HG03039 (cell line): ENCODE results near the gene HNRNPCL1.
"Not testable (repeated sequence)": the region's sequence is repeated elsewhere in the genome, so short reads cannot be mapped to it uniquely, and the experiment has no call there.

Experiments
- ATAC-seq: cut with Tn5 transposase; IDR thresholded peaks from one replicate; pipeline ENCODE4 v1.9.1; 2021; ENCODE audit warnings: mild to moderate bottlenecking, moderate library complexity; ENCODE audit not compliant: unreplicated experiment

The HNRNPCL1 gene

GRCh38 chr1:12848620-12849019, at the start of gene HNRNPCL1:
TSS of gene HNRNPCL1 (minus strand) at chr1:12848720. CDS start at chr1:12848289, 431 bp downstream.
- ATAC-seq = not testable (repeated sequence)

- ATAC-seq = not testable (repeated sequence)
Observed at GRCh38 chr1:12898170-12898569, 49.6 kb upstream of the HNRNPCL1 start, which contains the start of gene PRAMEF10. TSS of gene PRAMEF10 (minus strand) at chr1:12898270. CDS start at chr1:12895847, 2,423 bp downstream.

GRCh38 chr1:12886101-12886500, 37.6 kb upstream of the HNRNPCL1 start, which contains the start of gene PRAMEF4:
TSS of gene PRAMEF4 (minus strand) at chr1:12886201. CDS start at chr1:12883394, 2,807 bp downstream.
- ATAC-seq = not testable (repeated sequence)

- not testable (repeated sequence) for ATAC-seq
Observed at GRCh38 chr1:12878453-12878852, 29.9 kb upstream of the HNRNPCL1 start.

- ATAC-seq = not testable (repeated sequence)
Observed at GRCh38 chr1:12863131-12863880, 14.8 kb upstream of the HNRNPCL1 start.

- ATAC-seq = not testable (repeated sequence)
Observed at GRCh38 chr1:12856786-12857185, 8.3 kb upstream of the HNRNPCL1 start, which contains the start of gene PRAMEF2. TSS of gene PRAMEF2 (plus strand) at chr1:12857086. CDS start at chr1:12859010, 1,924 bp downstream.

GRCh38 chr1:12851779-12852178, 3.3 kb upstream of the HNRNPCL1 start:
- no peak for ATAC-seq

- ATAC-seq = not testable (repeated sequence)
Observed at GRCh38 chr1:12833251-12833650, 15.3 kb downstream of the HNRNPCL1 start.

- ATAC-seq = not testable (repeated sequence)
Observed at GRCh38 chr1:12831310-12831709, 17.2 kb downstream of the HNRNPCL1 start, which contains the start of gene PRAMEF11. TSS of gene PRAMEF11 (minus strand) at chr1:12831410. CDS start at chr1:12828789, 2,621 bp downstream.

GRCh38 chr1:12819061-12819460, 29.5 kb downstream of the HNRNPCL1 start:
- not testable (repeated sequence) for ATAC-seq

GRCh38 chr1:12811409-12811784, 37.1 kb downstream of the HNRNPCL1 start:
- no peak for ATAC-seq

- no peak for ATAC-seq
Observed at GRCh38 chr1:12810691-12811408, 37.7 kb downstream of the HNRNPCL1 start.

- ATAC-seq = no peak
Observed at GRCh38 chr1:12809933-12810332, 38.6 kb downstream of the HNRNPCL1 start.

- ATAC-seq = no peak
Observed at GRCh38 chr1:12799730-12800129, 48.8 kb downstream of the HNRNPCL1 start.

- ATAC-seq = no peak
Observed at GRCh38 chr1:12798911-12799310, 49.6 kb downstream of the HNRNPCL1 start.
